HG03280 (cell line): ENCODE measurements around the gene ZNF780B.

Source experiments
- ATAC-seq: cut with Tn5 transposase; IDR thresholded peaks from one replicate; pipeline ENCODE4 v1.9.1; 2021; ENCODE audit warnings: mild to moderate bottlenecking, moderate library complexity; ENCODE audit not compliant: unreplicated experiment

Gene ZNF780B

DNA sequence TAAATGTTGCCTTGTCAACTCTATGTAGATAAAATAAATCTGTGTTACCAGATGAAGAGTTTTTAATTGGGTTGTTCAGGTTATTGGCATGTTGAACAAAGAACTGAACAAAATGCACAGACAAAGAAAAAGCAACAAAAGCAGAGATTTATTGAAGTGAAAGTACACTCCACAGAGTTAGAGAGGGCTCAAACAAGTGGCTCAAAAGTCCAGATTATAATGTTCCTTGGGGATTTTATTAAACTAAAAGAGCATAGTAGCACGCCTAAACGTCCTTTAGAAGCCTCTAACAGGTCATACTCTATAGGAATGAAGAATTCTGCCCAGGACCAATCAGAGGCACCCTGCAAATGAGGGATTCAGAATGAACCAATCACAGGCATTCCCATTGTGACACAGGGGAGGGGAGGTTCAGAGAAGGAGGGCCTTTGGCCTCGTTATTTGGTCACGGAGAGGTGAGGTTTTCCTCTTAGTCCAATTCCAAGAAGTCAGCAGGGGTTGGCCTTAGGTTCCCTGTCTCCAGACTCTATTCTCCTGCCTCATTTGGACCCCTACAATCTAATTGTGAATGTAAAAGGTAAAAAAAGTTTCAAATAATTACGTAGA, 72.2 kb downstream of the ZNF780B start:
- no peak for ATAC-seq

- no peak for ATAC-seq
Observed at GRCh38 chr19:39982883-39983282, 73.1 kb downstream of the ZNF780B start.
